Right lobe of liver (tissue), 4 donors: Measurements from ENCODE around the gene GTF3C1.

Experiments used
- CTCF ChIP-seq, 4 donors: fragments of 200-600 bp in 3 of 4; fragments of 450-650 bp in 1 of 4; IDR thresholded peaks; one replicate each; pipeline versions ENCODE4 v1.5.1 to v1.8.0; 2016 to 2022; ENCODE audit warnings: antibody characterized with exemption in 4 of 4, mild to moderate bottlenecking in 2 of 4
- POLR2A ChIP-seq: fragments of 450-650 bp; IDR thresholded peaks from one replicate; pipeline ENCODE4 v1.6.1; 2017; ENCODE audit warnings: antibody characterized with exemption, mild to moderate bottlenecking
- donor health status: DM: no; HTN: no; CAD: no.
- donor health status: DM: no; HTN: no; CAD: no.
- donor health status: DM: no; HTN: yes; CAD: no.

- TF ChIP-seq CTCF (IDR thresholded peaks at IDR 0.05) (no peak), POLR2A (no peak)
These were observed 28.6 kb downstream of the GTF3C1 start for GRCh38 chr16:27520982-27521673.
